ENCODE results near the gene CYP19A1. TPM values are rescaled to one million over a fixed set of nuclear protein-coding genes. Genes with fewer than 3 reads are reported as not detected.

CYP19A1 gene
- total and polyA plus RNA-seq, 10 of the 15 experiments (the other 5 are each of a cell fraction or from before 2014, with no cell fraction given): 0.08 to 1.8 (median 0.70) TPM

DNA sequence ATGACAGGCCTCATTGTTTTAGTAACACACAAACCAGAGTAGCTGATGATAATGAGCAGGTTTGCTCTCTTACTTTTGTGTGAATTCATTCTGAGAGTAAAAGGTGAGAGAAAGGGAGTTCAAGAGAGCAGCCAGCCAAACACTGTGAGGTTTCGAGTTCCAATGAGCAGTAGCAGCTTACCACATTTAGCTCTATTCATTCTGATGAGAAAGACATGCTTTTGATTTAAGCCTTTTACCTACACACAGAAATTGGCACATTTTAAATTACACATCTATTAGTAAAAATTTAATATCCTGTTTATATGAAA lies 31.0 kb upstream of the CYP19A1 start (continued):
- TF ChIP-seq IRF5 (IDR thresholded peaks at IDR 0.05; ENCODE audit: borderline replicate concordance): no peak
- no peak for TF ChIP-seq ZBTB4 (CRISPR knock-in tag; IDR thresholded peaks at IDR 0.05)
- TF ChIP-seq, protein P1, sequence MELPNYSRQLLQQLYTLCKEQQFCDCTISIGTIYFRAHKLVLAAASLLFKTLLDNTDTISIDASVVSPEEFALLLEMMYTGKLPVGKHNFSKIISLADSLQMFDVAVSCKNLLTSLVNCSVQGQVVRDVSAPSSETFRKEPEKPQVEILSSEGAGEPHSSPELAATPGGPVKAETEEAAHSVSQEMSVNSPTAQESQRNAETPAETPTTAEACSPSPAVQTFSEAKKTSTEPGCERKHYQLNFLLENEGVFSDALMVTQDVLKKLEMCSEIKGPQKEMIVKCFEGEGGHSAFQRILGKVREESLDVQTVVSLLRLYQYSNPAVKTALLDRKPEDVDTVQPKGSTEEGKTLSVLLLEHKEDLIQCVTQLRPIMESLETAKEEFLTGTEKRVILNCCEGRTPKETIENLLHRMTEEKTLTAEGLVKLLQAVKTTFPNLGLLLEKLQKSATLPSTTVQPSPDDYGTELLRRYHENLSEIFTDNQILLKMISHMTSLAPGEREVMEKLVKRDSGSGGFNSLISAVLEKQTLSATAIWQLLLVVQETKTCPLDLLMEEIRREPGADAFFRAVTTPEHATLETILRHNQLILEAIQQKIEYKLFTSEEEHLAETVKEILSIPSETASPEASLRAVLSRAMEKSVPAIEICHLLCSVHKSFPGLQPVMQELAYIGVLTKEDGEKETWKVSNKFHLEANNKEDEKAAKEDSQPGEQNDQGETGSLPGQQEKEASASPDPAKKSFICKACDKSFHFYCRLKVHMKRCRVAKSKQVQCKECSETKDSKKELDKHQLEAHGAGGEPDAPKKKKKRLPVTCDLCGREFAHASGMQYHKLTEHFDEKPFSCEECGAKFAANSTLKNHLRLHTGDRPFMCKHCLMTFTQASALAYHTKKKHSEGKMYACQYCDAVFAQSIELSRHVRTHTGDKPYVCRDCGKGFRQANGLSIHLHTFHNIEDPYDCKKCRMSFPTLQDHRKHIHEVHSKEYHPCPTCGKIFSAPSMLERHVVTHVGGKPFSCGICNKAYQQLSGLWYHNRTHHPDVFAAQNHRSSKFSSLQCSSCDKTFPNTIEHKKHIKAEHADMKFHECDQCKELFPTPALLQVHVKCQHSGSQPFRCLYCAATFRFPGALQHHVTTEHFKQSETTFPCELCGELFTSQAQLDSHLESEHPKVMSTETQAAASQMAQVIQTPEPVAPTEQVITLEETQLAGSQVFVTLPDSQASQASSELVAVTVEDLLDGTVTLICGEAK (IDR thresholded peaks at IDR 0.05; ENCODE audit: borderline replicate concordance): no peak
- TF ChIP-seq MTA2 (IDR thresholded peaks at IDR 0.05; ENCODE audit: low read depth): peak; percentile 75
- no peak for TF ChIP-seq SREBF1 (IDR thresholded peaks at IDR 0.05; ENCODE audit: low read length)
- TF ChIP-seq, protein P2, sequence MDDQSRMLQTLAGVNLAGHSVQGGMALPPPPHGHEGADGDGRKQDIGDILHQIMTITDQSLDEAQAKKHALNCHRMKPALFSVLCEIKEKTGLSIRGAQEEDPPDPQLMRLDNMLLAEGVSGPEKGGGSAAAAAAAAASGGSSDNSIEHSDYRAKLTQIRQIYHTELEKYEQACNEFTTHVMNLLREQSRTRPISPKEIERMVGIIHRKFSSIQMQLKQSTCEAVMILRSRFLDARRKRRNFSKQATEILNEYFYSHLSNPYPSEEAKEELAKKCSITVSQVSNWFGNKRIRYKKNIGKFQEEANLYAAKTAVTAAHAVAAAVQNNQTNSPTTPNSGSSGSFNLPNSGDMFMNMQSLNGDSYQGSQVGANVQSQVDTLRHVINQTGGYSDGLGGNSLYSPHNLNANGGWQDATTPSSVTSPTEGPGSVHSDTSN (IDR thresholded peaks at IDR 0.05; ENCODE audit: insufficient replicate concordance, low read depth, low read length): no peak
- no peak for TF ChIP-seq CEBPB (IDR thresholded peaks at IDR 0.05; ENCODE audit: borderline replicate concordance in 1 of 2, low read depth in 2 of 2, low read length in 2 of 2)
- TF ChIP-seq POLR2A (IDR thresholded peaks at IDR 0.05; ENCODE audit: low read depth, low read length): no peak
- peak; percentile 31; the same call in 1 of the 2 replicates for TF ChIP-seq RUNX3 (IDR thresholded peaks at IDR 0.05; ENCODE audit: low read length)
- no peak for TF ChIP-seq BMI1 (IDR thresholded peaks at IDR 0.05; ENCODE audit: borderline replicate concordance)
- peak; percentile 70 for TF ChIP-seq NR2F1 (conservative IDR thresholded peaks at IDR 0.05)
- no peak for TF ChIP-seq NBN (IDR thresholded peaks at IDR 0.05)
